Astrocyte of the cerebellum (primary cell): Measurements from ENCODE around the gene PLEKHG7.

Source experiments
- DNase-seq: peaks from one replicate; pipeline ENCODE4 v3.0.0-alpha.2; 2011; ENCODE audit warnings: low read depth
- H3K4me3 ChIP-seq: 2 replicates; pipeline ENCODE4 v1.5.1; 2011; ENCODE audit warnings: mild to moderate bottlenecking, low read depth, low read length, moderate library complexity
- in situ Hi-C: cut with HindIII; loops from 2 replicates; pipeline ENCODE4 v1.10.0; 2017; ENCODE audit warnings: low sequenced_read_pairs
- TF ChIP-seq, protein P1 (sequence below): IDR thresholded peaks from 2 replicates; pipeline ENCODE4 v1.5.1; 2012; ENCODE audit warnings: low read length, low read depth, moderate library complexity, mild to moderate bottlenecking; ENCODE audit errors: missing control alignments

PLEKHG7 gene

DNA sequence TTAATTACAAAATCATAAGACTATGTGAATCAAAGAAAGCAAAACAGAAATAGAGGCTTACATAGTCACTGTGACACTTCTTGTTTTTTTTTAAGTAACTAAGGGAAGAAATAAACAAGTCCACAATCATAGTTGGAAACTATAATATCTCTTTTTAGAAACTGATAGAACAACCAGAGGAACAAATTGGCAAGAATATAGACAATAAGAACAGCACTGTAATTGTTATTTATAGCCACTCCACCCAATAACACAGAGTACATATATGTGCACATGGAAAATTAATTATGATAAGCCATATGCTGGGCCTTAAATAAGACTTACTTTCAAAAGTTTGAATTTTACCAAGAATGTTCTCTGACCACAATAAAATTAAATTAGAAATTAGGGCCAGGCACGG is 101.1 kb downstream of the PLEKHG7 start:
- TF ChIP-seq, protein P1, sequence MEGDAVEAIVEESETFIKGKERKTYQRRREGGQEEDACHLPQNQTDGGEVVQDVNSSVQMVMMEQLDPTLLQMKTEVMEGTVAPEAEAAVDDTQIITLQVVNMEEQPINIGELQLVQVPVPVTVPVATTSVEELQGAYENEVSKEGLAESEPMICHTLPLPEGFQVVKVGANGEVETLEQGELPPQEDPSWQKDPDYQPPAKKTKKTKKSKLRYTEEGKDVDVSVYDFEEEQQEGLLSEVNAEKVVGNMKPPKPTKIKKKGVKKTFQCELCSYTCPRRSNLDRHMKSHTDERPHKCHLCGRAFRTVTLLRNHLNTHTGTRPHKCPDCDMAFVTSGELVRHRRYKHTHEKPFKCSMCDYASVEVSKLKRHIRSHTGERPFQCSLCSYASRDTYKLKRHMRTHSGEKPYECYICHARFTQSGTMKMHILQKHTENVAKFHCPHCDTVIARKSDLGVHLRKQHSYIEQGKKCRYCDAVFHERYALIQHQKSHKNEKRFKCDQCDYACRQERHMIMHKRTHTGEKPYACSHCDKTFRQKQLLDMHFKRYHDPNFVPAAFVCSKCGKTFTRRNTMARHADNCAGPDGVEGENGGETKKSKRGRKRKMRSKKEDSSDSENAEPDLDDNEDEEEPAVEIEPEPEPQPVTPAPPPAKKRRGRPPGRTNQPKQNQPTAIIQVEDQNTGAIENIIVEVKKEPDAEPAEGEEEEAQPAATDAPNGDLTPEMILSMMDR = no peak
- in situ Hi-C loops = no loop called here
- DNase-seq = no peak
- no peak overlapping the region for H3K4me3 ChIP-seq

DNA sequence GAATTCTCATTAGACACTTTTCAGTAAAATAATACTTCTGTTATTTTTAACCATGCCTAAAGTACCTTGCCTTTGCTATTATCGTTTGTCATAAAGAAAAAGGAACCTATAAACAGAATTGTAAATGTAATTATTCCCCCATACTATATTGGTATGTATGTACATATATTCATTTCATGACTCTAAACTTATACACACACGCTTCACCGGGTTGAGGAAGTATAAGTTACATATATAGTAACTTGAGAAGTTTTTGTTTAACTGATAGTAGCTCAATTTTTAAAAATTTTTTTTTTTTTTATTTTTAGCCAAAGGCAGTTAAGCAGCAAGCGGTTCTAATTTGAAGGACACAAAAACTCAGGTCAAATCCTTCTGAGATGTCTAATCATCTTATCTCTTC is 107.6 kb downstream of the PLEKHG7 start:
- in situ Hi-C loops = no loop called here
- no peak for DNase-seq

DNA sequence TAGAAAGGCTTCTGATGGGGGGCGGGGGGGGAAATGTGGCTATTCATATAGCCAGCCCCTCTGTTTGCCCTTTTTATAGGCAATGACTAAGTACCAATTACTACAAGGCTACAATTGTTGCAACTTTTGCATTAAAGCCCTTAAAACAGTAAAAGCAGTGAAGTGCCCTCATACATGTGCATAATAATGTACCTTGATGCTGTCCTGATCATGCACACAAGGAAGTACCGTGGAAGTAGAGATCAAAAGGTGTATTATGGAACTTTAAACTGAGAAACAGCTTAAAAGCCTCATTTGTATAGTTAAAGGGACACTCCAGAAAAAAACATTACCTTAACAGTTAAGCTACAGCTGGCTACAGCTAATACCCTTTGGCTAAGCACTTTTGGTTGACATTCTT is 111.8 kb downstream of the PLEKHG7 start:
- in situ Hi-C loops = no loop called here
- H3K4me3 ChIP-seq = no peak overlapping the region
- TF ChIP-seq, protein P1 = no peak
- no peak for DNase-seq

More for the DNA sequence above, 107.6 kb downstream of the PLEKHG7 start:
- H3K4me3 ChIP-seq = no peak overlapping the region
- TF ChIP-seq, protein P1 = no peak

DNA sequence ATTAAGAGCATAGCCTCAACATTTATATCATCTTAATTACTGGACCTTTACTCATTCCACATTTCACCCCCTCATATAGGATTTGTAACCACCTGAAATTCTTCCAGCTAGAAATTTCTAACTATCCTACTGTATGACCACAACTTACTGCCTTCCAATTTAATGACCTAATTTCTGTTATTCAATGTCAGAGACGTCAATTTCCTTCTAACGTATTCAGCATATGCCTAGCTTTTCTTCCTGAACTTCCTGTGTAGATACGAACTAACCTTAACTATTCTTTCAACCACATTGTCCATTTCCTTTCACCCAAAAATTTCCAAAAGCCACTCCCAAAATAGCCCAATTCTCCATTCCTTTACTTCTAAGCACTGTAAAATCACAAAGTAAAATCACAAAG is 118.4 kb downstream of the PLEKHG7 start:
- TF ChIP-seq, protein P1 = no peak
- DNase-seq = no peak
- H3K4me3 ChIP-seq = no peak overlapping the region
- in situ Hi-C loops = no loop called here
